HL-60 (cell line): Measurements from ENCODE around the gene SULT2B1.

Experiments
- DNase-seq, 2 experiments: peaks; one replicate each; pipeline ENCODE4 v3.0.0-alpha.2; 2010 to 2020; ENCODE audit warnings: low read depth in 1 of 2, low spot score in 1 of 2
- H3K27ac ChIP-seq: fragments of 250-450 bp; sonication (Bioruptor Pico); replicated peaks from 2 replicates; pipeline ENCODE4 v1.5.1; 2020; ENCODE audit warnings: mild to moderate bottlenecking, moderate library complexity
- H3K27me3 ChIP-seq: fragments of 250-450 bp; sonication (Bioruptor Pico); 2 replicates; pipeline ENCODE4 v1.5.1; 2021; ENCODE audit warnings: mild to moderate bottlenecking, moderate library complexity; ENCODE audit not compliant: insufficient read depth, poor library complexity, severe bottlenecking
- H3K4me3 ChIP-seq: replicated peaks from 2 replicates; pipeline ENCODE4 v1.5.1; 2011; ENCODE audit warnings: mild to moderate bottlenecking, control low read depth, low read length; ENCODE audit not compliant: insufficient read depth
- GABPA ChIP-seq: IDR thresholded peaks from 2 replicates; pipeline ENCODE4 v1.6.1; 2012; ENCODE audit warnings: low read depth
- POLR2AphosphoS5 ChIP-seq: IDR thresholded peaks from 2 replicates; pipeline ENCODE4 v1.6.1; 2012; ENCODE audit warnings: low read depth
- SPI1 ChIP-seq: IDR thresholded peaks from 2 replicates; pipeline ENCODE4 v1.6.1; 2012; ENCODE audit warnings: low read depth, mild to moderate bottlenecking, borderline replicate concordance
- TF ChIP-seq, protein P1 (sequence below): IDR thresholded peaks from 2 replicates; pipeline ENCODE4 v1.6.1; 2012; ENCODE audit warnings: low read depth; ENCODE audit not compliant: insufficient replicate concordance
- TF ChIP-seq, protein P2 (sequence below): IDR thresholded peaks from one replicate; pipeline ENCODE4 v1.5.1; 2011; ENCODE audit warnings: low read length, control low read depth, inconsistent platforms; ENCODE audit not compliant: insufficient read depth

Gene SULT2B1

DNA sequence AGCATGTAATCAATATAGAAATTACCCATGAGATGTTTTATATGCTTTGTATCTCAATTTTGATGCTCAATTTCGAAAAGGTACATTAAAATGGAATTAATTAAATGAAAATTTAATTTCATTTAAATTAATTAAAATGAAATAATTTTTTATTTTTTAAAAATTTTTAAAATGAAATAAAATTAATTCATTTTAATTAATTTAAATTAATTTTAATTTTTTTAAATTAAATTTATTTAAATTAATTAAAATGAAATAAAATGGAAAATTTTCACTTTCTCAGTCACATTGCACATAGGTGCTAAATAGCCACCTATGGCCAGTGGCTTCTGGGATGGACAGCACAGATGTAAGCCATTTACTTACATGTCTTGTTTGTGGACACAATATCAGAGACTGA lies 4.2 kb upstream of the SULT2B1 start:
- no peak overlapping the region for H3K4me3 ChIP-seq
- peaks cover 11% of the 10 kb centered on the region for H3K27me3 ChIP-seq
- TF ChIP-seq, protein P1, sequence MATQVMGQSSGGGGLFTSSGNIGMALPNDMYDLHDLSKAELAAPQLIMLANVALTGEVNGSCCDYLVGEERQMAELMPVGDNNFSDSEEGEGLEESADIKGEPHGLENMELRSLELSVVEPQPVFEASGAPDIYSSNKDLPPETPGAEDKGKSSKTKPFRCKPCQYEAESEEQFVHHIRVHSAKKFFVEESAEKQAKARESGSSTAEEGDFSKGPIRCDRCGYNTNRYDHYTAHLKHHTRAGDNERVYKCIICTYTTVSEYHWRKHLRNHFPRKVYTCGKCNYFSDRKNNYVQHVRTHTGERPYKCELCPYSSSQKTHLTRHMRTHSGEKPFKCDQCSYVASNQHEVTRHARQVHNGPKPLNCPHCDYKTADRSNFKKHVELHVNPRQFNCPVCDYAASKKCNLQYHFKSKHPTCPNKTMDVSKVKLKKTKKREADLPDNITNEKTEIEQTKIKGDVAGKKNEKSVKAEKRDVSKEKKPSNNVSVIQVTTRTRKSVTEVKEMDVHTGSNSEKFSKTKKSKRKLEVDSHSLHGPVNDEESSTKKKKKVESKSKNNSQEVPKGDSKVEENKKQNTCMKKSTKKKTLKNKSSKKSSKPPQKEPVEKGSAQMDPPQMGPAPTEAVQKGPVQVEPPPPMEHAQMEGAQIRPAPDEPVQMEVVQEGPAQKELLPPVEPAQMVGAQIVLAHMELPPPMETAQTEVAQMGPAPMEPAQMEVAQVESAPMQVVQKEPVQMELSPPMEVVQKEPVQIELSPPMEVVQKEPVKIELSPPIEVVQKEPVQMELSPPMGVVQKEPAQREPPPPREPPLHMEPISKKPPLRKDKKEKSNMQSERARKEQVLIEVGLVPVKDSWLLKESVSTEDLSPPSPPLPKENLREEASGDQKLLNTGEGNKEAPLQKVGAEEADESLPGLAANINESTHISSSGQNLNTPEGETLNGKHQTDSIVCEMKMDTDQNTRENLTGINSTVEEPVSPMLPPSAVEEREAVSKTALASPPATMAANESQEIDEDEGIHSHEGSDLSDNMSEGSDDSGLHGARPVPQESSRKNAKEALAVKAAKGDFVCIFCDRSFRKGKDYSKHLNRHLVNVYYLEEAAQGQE = no peak
- no peak for DNase-seq
- no peak overlapping the region for H3K27ac ChIP-seq

DNA sequence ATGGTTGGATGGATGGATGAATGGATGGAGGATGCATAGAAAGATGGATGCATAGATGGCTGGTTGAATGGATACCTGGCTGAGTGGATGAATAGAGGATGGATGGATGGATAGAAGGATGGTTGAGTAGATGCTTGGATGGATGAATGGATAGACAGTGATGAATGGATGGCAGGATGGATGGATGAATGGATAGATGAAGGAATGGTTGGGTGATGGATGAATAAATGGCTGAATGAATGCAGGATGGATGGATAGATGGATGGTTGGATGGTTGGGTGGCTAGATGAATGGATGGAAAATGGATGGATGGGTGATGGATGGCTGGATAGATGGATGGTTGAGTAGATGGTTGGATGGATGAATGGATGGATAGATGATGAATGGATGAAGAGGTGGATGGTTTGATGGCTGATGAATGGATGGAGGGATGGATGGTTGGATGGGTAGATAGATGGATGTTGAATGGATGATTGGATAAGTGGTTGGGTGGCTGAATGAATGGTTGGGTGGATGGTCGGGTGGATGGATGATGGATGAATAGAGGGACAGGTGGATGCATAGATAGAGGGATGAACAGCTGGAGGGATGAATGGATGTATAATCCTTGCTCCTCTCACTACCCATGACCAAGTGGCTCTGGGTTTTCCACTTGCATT lies 3.6 kb upstream of the SULT2B1 start:
- no peak for TF ChIP-seq SPI1
- TF ChIP-seq POLR2AphosphoS5 = no peak
- TF ChIP-seq, protein P1 = no peak
- TF ChIP-seq GABPA = no peak
- TF ChIP-seq, protein P2, sequence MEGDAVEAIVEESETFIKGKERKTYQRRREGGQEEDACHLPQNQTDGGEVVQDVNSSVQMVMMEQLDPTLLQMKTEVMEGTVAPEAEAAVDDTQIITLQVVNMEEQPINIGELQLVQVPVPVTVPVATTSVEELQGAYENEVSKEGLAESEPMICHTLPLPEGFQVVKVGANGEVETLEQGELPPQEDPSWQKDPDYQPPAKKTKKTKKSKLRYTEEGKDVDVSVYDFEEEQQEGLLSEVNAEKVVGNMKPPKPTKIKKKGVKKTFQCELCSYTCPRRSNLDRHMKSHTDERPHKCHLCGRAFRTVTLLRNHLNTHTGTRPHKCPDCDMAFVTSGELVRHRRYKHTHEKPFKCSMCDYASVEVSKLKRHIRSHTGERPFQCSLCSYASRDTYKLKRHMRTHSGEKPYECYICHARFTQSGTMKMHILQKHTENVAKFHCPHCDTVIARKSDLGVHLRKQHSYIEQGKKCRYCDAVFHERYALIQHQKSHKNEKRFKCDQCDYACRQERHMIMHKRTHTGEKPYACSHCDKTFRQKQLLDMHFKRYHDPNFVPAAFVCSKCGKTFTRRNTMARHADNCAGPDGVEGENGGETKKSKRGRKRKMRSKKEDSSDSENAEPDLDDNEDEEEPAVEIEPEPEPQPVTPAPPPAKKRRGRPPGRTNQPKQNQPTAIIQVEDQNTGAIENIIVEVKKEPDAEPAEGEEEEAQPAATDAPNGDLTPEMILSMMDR = no peak
- peaks cover 18% of the 10 kb centered on the region for H3K27me3 ChIP-seq

DNA sequence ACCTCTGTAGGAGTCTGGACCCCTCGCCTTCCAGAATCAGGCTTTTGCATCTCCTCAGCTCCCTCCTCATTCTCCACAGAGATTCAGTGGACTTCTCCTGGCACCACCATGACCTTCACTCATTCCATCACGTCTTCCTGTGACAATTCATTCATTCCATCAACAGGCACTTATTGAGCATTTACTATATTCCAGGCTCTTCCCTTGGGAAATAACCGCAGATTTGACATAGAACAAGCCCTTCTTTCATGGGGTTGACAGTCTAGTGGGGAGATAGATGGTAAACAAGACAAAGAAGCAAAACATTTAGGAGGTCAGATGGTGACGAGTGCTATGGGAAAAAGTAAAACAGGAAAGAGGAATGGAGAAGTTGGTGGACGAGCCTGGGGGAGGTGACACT lies 2.6 kb upstream of the SULT2B1 start:
- H3K27ac ChIP-seq = no peak overlapping the region
- DNase-seq = no peak
- TF ChIP-seq SPI1 = no peak
- TF ChIP-seq POLR2AphosphoS5 = no peak
- TF ChIP-seq, protein P1 = no peak
- TF ChIP-seq, protein P2 = no peak
- no peak for TF ChIP-seq GABPA

More for the DNA sequence above, 3.6 kb upstream of the SULT2B1 start:
- Histone ChIP-seq H3K27ac (no peak overlapping the region), H3K4me3 (no peak overlapping the region)
- no peak for DNase-seq

More for the DNA sequence above, 2.6 kb upstream of the SULT2B1 start:
- peaks cover 19% of the 10 kb centered on the region for H3K27me3 ChIP-seq
- H3K4me3 ChIP-seq = no peak overlapping the region
